ENCODE results near the gene TMSB4X. TPM values are rescaled to one million over a fixed set of nuclear protein-coding genes. Genes with fewer than 3 reads are reported as not detected.

Gene TMSB4X
- total RNA-seq, 1 experiment from 2014 or later: 801 TPM

- Mint-ChIP-seq H3K4me1 (ENCODE audit: insufficient read depth, unreplicated experiment) (peaks cover 23% of the 10 kb centered on the region), H3K27me3 (ENCODE audit: insufficient read depth, unreplicated experiment) (peaks cover 48% of the 10 kb centered on the region), H3K36me3 (ENCODE audit: insufficient read depth, unreplicated experiment) (no peaks in the 10 kb centered on the region), H3K9me3 (ENCODE audit: unreplicated experiment) (no peaks in the 10 kb centered on the region), H3K27ac (ENCODE audit: low read depth, unreplicated experiment) (no peak overlapping the region), H3K4me3 (ENCODE audit: unreplicated experiment) (no peak overlapping the region)
- intact Hi-C loops (cut with micrococcal nuclease): no loop called here
- no peak for TF ChIP-seq CTCF (IDR thresholded peaks at IDR 0.05; ENCODE audit: unreplicated experiment)
- no TSS peak for BruUV-seq (replicated peaks)
- ChIA-PET CTCF (interaction anchor here (0.6 kb wide), 1 partner anchor 35 kb away, joined by 3 read pairs; the partner anchor contains the start of gene TMSB4X), POLR2A (interaction anchor here (0.9 kb wide), 1 partner anchor 419 kb away, joined by 3 read pairs; no protein-coding TSS in a partner anchor)
- DNase-seq (ENCODE audit: unreplicated experiment): no peak
These were observed 34.9 kb downstream of the TMSB4X start for GRCh38 chrX:13009844-13010243.

- DNase-seq (ENCODE audit: unreplicated experiment): no peak
- no TSS peak for BruUV-seq (replicated peaks)
- Mint-ChIP-seq H3K36me3 (ENCODE audit: insufficient read depth, unreplicated experiment) (no peaks in the 10 kb centered on the region), H3K27ac (ENCODE audit: low read depth, unreplicated experiment) (no peak overlapping the region), H3K4me3 (ENCODE audit: unreplicated experiment) (no peak overlapping the region), H3K9me3 (ENCODE audit: unreplicated experiment) (no peaks in the 10 kb centered on the region), H3K4me1 (ENCODE audit: insufficient read depth, unreplicated experiment) (peaks cover 25% of the 10 kb centered on the region), H3K27me3 (ENCODE audit: insufficient read depth, unreplicated experiment) (peaks cover 41% of the 10 kb centered on the region)
- CTCF ChIA-PET: interaction anchor here (0.5 to 1.6 kb wide), 3 partner anchors 36 to 683 kb away, joined by 3 to 6 read pairs (median 4); partner anchors contain the start of gene TMSB4X
- TF ChIP-seq CTCF (IDR thresholded peaks at IDR 0.05; ENCODE audit: unreplicated experiment): no peak
- POLR2A ChIA-PET: interaction anchor here (0.6 kb wide), 1 partner anchor 13 kb away, joined by 3 read pairs; no protein-coding TSS in a partner anchor
- intact Hi-C loops (cut with micrococcal nuclease): no loop called here
These were observed 35.6 kb downstream of the TMSB4X start for GRCh38 chrX:13010546-13010945.

GRCh38 chrX:13013363-13014110 lies 38.6 kb downstream of the TMSB4X start:
- Mint-ChIP-seq H3K9me3 (ENCODE audit: unreplicated experiment) (no peaks in the 10 kb centered on the region), H3K36me3 (ENCODE audit: insufficient read depth, unreplicated experiment) (no peaks in the 10 kb centered on the region), H3K4me1 (ENCODE audit: insufficient read depth, unreplicated experiment) (peaks cover 18% of the 10 kb centered on the region), H3K4me3 (ENCODE audit: unreplicated experiment) (no peak overlapping the region), H3K27ac (ENCODE audit: low read depth, unreplicated experiment) (no peak overlapping the region), H3K27me3 (ENCODE audit: insufficient read depth, unreplicated experiment) (peaks cover 42% of the 10 kb centered on the region)
- TF ChIP-seq CTCF (IDR thresholded peaks at IDR 0.05; ENCODE audit: unreplicated experiment): no peak
- intact Hi-C loops (cut with micrococcal nuclease): no loop called here
- ChIA-PET POLR2A (interaction anchor here (0.7 kb wide), 2 partner anchors 24 to 375 kb away, joined by 3 read pairs; no protein-coding TSS in a partner anchor), CTCF (interaction anchor here (1.6 kb wide), 1 partner anchor 475 kb away, joined by 4 read pairs; no protein-coding TSS in a partner anchor)
- no peak for DNase-seq (ENCODE audit: unreplicated experiment)
- BruUV-seq (replicated peaks): no TSS peak
